Raji (cell line): Measurements from ENCODE around the gene ADAMTSL4.

Experiments used
- POLR2A ChIP-seq: IDR thresholded peaks from 2 replicates; pipeline ENCODE4 v1.6.1; 2011; ENCODE audit warnings: low read depth, low read length, control low read depth; ENCODE audit not compliant: insufficient read depth

ADAMTSL4 gene

GRCh38 chr1:150521196-150521968 lies 27.8 kb upstream of the ADAMTSL4 start:
- no peak for TF ChIP-seq POLR2A

GRCh38 chr1:150525348-150525747 lies 23.9 kb upstream of the ADAMTSL4 start:
- TF ChIP-seq POLR2A: no peak

- no peak for TF ChIP-seq POLR2A
These were observed 21.0 kb upstream of the ADAMTSL4 start for GRCh38 chr1:150528196-150528595.

GRCh38 chr1:150529017-150529416 lies 20.2 kb upstream of the ADAMTSL4 start:
- no peak for TF ChIP-seq POLR2A

GRCh38 chr1:150530491-150531159 lies 18.6 kb upstream of the ADAMTSL4 start:
- no peak for TF ChIP-seq POLR2A

- no peak for TF ChIP-seq POLR2A
These were observed 16.3 kb upstream of the ADAMTSL4 start for GRCh38 chr1:150532860-150533259.

GRCh38 chr1:150534002-150534401 lies 15.2 kb upstream of the ADAMTSL4 start:
- no peak for TF ChIP-seq POLR2A

GRCh38 chr1:150535511-150536287 lies 13.5 kb upstream of the ADAMTSL4 start:
- TF ChIP-seq POLR2A: no peak

GRCh38 chr1:150536836-150537731 lies 12.1 kb upstream of the ADAMTSL4 start:
- no peak for TF ChIP-seq POLR2A

GRCh38 chr1:150537732-150538684 lies 11.2 kb upstream of the ADAMTSL4 start:
- TF ChIP-seq POLR2A: no peak

GRCh38 chr1:150543500-150544143 lies 5.6 kb upstream of the ADAMTSL4 start:
- TF ChIP-seq POLR2A: no peak

- no peak for TF ChIP-seq POLR2A
These were observed 5.0 kb upstream of the ADAMTSL4 start for GRCh38 chr1:150544204-150544603.

- TF ChIP-seq POLR2A: no peak
These were observed 3.6 kb upstream of the ADAMTSL4 start for GRCh38 chr1:150545486-150546032.
